B cell (primary cell): ENCODE measurements around the gene DACH1. TPM values are rescaled to one million over a fixed set of nuclear protein-coding genes. Genes with fewer than 3 reads are reported as not detected.

Experiments
- ATAC-seq: fragments of 200-7000 bp; cut with Tn5 transposase; one replicate; pipeline ENCODE4 v1.10.0; 2021; ENCODE audit warnings: low read depth, mild to moderate bottlenecking, moderate number of reproducible peaks, moderate library complexity
- CTCF ChIA-PET: fragments of 350-600 bp; sonication (Branson Sonifier 250); formaldehyde crosslinking; loops from one replicate; lab custom pipeline; 2021; ENCODE audit warnings: antibody characterized with exemption, inconsistent platforms; lab: Charles Lee
- POLR2A ChIA-PET: fragments of 350-600 bp; sonication (Branson Sonifier 250); formaldehyde crosslinking; loops from one replicate; lab custom pipeline; 2021; ENCODE audit warnings: antibody characterized with exemption; lab: Charles Lee
- DNase-seq: peaks from one replicate; pipeline ENCODE4 v3.0.0; 2013
- H2AFZ ChIP-seq: 2 replicates; pipeline ENCODE4 v1.6.1; 2012; ENCODE audit warnings: mild to moderate bottlenecking, low read depth, low read length; ENCODE audit not compliant: insufficient read depth, poor library complexity, severe bottlenecking
- H3K27ac ChIP-seq, 2 donors: 1 replicate in 1 of 2; 2 replicates in 1 of 2; pipeline ENCODE4 v1.5.1; 2012 to 2013; ENCODE audit warnings: low read length in 2 of 2, mild to moderate bottlenecking in 2 of 2, moderate library complexity in 1 of 2
- H3K27me3 ChIP-seq, 4 experiments: fragments of 200-600 bp in 1 of 4; sonication (generic) in 1 of 4; replicated peaks in 1 of 4; 1 replicate in 2 of 4; 2 replicates in 2 of 4; pipeline versions ENCODE4 v1.6.1 to v1.7.0; 2013 to 2016; ENCODE audit warnings: low read length in 3 of 4, mild to moderate bottlenecking in 2 of 4, mixed read lengths in 1 of 4, moderate library complexity in 1 of 4; ENCODE audit not compliant: insufficient read depth in 4 of 4, control insufficient read depth in 3 of 4; ENCODE audit errors: control extremely low read depth in 1 of 4
- H3K36me3 ChIP-seq, 2 experiments: replicated peaks in 1 of 2; 1 replicate in 1 of 2; 2 replicates in 1 of 2; pipeline versions ENCODE4 v1.6.1 to v1.7.1; 2013; ENCODE audit warnings: low read length in 1 of 2; ENCODE audit not compliant: insufficient read depth in 2 of 2, control insufficient read depth in 1 of 2; ENCODE audit errors: control extremely low read depth in 1 of 2, extremely low read depth in 1 of 2
- H3K4me1 ChIP-seq, 2 donors: fragments of 200-600 bp in 1 of 2; sonication (generic) in 1 of 2; 1 replicate in 1 of 2; 2 replicates in 1 of 2; pipeline versions ENCODE4 v1.5.1 to v1.6.1; 2013 to 2017; ENCODE audit warnings: low read length in 2 of 2; ENCODE audit not compliant: control insufficient read depth in 2 of 2, insufficient read depth in 2 of 2
- H3K4me2 ChIP-seq: replicated peaks from 2 replicates; pipeline ENCODE3; 2012; ENCODE audit warnings: mild to moderate bottlenecking, low read depth, low read length; ENCODE audit not compliant: poor library complexity, severe bottlenecking
- H3K4me3 ChIP-seq, 5 experiments: fragments of 200-600 bp in 1 of 5; sonication (generic) in 1 of 5; 1 replicate in 3 of 5; 2 replicates in 2 of 5; pipeline versions ENCODE4 v1.5.1 to v1.7.0; 2011 to 2016; ENCODE audit warnings: low read length in 4 of 5, mild to moderate bottlenecking in 4 of 5, low read depth in 2 of 5, control low read depth in 1 of 5, moderate library complexity in 1 of 5; ENCODE audit not compliant: insufficient read depth in 1 of 5; ENCODE audit errors: control extremely low read depth in 1 of 5, extremely low read depth in 1 of 5
- H3K79me2 ChIP-seq: fragments of 200-600 bp; sonication (generic); one replicate; pipeline ENCODE4 v1.6.0; 2016; ENCODE audit warnings: low read length; ENCODE audit not compliant: control insufficient read depth, insufficient read depth
- H3K9ac ChIP-seq: fragments of 200-600 bp; sonication (generic); 2 replicates; pipeline ENCODE4 v1.6.1; 2017; ENCODE audit warnings: mild to moderate bottlenecking, low read length, moderate library complexity
- H3K9me3 ChIP-seq, 3 donors: one replicate each; pipeline versions ENCODE4 v1.6.1 to v1.7.1; 2013; ENCODE audit warnings: low read length in 2 of 3; ENCODE audit not compliant: control insufficient read depth in 2 of 3, insufficient read depth in 1 of 3; ENCODE audit errors: control extremely low read depth in 1 of 3
- H4K20me1 ChIP-seq: 2 replicates; pipeline ENCODE4 v1.6.0; 2012; ENCODE audit warnings: mild to moderate bottlenecking, low read length; ENCODE audit not compliant: insufficient read depth, control insufficient read depth, poor library complexity, severe bottlenecking
- H3K27ac Mint-ChIP-seq: one replicate; pipeline ENCODE4 v1.8.0; 2021; ENCODE audit warnings: mixed read lengths
- H3K27me3 Mint-ChIP-seq: one replicate; pipeline ENCODE4 v1.8.0; 2021; ENCODE audit warnings: mixed read lengths
- H3K4me1 Mint-ChIP-seq: one replicate; pipeline ENCODE4 v1.8.0; 2021; ENCODE audit warnings: mixed read lengths
- H3K4me3 Mint-ChIP-seq: one replicate; pipeline ENCODE4 v1.8.0; 2021; ENCODE audit warnings: mixed read lengths
- H3K9me3 Mint-ChIP-seq: one replicate; pipeline ENCODE4 v1.8.0; 2022; ENCODE audit warnings: mixed read lengths; ENCODE audit not compliant: insufficient read depth
- EZH2 ChIP-seq: IDR thresholded peaks from 2 replicates; pipeline ENCODE4 v1.6.1; 2012; ENCODE audit warnings: borderline replicate concordance, low read depth, mild to moderate bottlenecking, moderate library complexity, low read length; ENCODE audit not compliant: insufficient read depth, poor library complexity, severe bottlenecking
- WGBS: methylation state at CpG from one replicate; pipeline ENCODE4 v1.1.5; 2013; ENCODE audit warnings: missing lambda C conversion rate; ENCODE audit not compliant: insufficient coverage; 5-methylcytosine and 5-hydroxymethylcytosine counted together
- intact Hi-C: fragments of 100-400 bp; cut with micrococcal nuclease; formaldehyde crosslinking; loops from one replicate; pipeline ENCODE4 v1.10.0; 2022
- polyA plus RNA-seq: library from polyadenylated mRNA; depleted of rRNA; stranded (reverse); fragments of >200 nt; gene quantifications from 2 replicates; pipeline ENCODE4 v1.2.3, GENCODE V29; 2012
- total RNA-seq, 2 donors: library from RNA; stranded (reverse); fragments of 120-200 nt in 1 of 2; gene quantifications; 1 replicate in 1 of 2; 2 replicates in 1 of 2; pipeline versions ENCODE4 v1.2.3 to v1.2.4, GENCODE V29; 2013 to 2022
- TF ChIP-seq, protein P1 (sequence below): fragments of 200-600 bp; IDR thresholded peaks from one replicate; pipeline ENCODE4 v1.8.0; 2022; ENCODE audit warnings: antibody characterized with exemption, mild to moderate bottlenecking

The DACH1 gene
- total and polyA plus RNA-seq, 2 donors (not counting 1 experiment from before 2014, with no cell fraction given): not detected

DNA sequence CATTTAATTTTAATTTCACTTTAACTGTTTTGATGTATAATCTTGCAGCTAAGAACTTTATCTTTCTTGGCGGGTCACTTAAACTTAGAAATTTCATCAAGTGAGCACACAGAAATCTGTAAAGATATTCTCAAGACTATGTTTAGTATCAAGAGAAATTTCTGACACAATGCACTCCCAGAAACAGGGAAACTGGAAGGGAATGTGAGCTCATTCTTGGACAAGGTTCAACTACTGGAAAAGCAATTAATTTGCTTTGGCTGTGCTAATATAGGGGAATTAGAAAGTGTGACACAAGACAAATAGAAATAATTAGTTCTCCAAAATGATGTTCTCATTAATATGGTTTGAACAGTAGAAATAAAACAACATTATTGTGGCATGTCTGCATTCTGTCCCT is 402.3 kb downstream of the DACH1 start:
- ATAC-seq (no peak), DNase-seq (no peak)
- H3K9me3 Mint-ChIP-seq: no peaks in the 10 kb centered on the region
- Histone ChIP-seq H3K79me2 (no peaks in the 10 kb centered on the region), H2AFZ (no peak overlapping the region), H3K9me3 (no peaks in the 10 kb centered on the region), H3K4me3 (no peak overlapping the region), H3K27me3 (no peaks in the 10 kb centered on the region), H3K4me1 (no peaks in the 10 kb centered on the region), H3K36me3 (no peaks in the 10 kb centered on the region), H4K20me1 (no peaks in the 10 kb centered on the region), H3K27ac (no peak overlapping the region), H3K4me2 (no peak overlapping the region), H3K9ac (no peak overlapping the region)
- no peak overlapping the region for H3K4me3 Mint-ChIP-seq
- H3K27me3 Mint-ChIP-seq: no peaks in the 10 kb centered on the region
- TF ChIP-seq, protein P1, sequence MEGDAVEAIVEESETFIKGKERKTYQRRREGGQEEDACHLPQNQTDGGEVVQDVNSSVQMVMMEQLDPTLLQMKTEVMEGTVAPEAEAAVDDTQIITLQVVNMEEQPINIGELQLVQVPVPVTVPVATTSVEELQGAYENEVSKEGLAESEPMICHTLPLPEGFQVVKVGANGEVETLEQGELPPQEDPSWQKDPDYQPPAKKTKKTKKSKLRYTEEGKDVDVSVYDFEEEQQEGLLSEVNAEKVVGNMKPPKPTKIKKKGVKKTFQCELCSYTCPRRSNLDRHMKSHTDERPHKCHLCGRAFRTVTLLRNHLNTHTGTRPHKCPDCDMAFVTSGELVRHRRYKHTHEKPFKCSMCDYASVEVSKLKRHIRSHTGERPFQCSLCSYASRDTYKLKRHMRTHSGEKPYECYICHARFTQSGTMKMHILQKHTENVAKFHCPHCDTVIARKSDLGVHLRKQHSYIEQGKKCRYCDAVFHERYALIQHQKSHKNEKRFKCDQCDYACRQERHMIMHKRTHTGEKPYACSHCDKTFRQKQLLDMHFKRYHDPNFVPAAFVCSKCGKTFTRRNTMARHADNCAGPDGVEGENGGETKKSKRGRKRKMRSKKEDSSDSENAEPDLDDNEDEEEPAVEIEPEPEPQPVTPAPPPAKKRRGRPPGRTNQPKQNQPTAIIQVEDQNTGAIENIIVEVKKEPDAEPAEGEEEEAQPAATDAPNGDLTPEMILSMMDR: no peak
- TF ChIP-seq EZH2: no peak
- H3K4me1 Mint-ChIP-seq: no peaks in the 10 kb centered on the region
- no peak overlapping the region for H3K27ac Mint-ChIP-seq
- intact Hi-C loops: no loop called here
- POLR2A ChIA-PET: no interaction called here
- CTCF ChIA-PET: no interaction called here
- WGBS: no CpG with 5 or more reads among the region's 1 CpG

DNA sequence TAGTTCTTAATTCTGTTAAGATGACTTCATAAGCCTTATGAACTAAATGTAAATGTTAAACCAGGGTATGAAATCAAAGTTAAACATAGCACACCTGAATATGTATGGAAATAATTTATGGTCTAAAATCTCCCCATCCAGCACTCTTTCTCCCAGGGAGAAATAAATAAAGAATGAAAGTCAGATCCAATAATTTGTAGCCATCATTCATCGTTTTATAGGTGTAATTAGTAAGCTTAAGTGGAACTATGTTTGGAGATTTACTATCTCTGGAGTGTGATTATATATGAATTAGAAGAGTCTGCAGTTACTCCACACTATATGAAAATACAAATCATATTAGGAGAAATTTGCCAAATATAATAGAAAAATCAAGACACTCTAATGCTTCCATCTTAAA is 405.1 kb downstream of the DACH1 start:
- Histone ChIP-seq H2AFZ (no peak overlapping the region), H3K27ac (no peak overlapping the region), H3K36me3 (no peaks in the 10 kb centered on the region), H3K79me2 (no peaks in the 10 kb centered on the region), H3K4me3 (no peak overlapping the region), H3K9me3 (no peaks in the 10 kb centered on the region), H3K4me2 (no peak overlapping the region), H3K4me1 (no peaks in the 10 kb centered on the region), H3K9ac (no peak overlapping the region), H3K27me3 (no peaks in the 10 kb centered on the region), H4K20me1 (no peaks in the 10 kb centered on the region)
- DNase-seq (no peak), ATAC-seq (no peak)
- no peak for TF ChIP-seq EZH2
- TF ChIP-seq, protein P1: no peak
- ChIA-PET CTCF (no interaction called here), POLR2A (no interaction called here)
- Mint-ChIP-seq H3K9me3 (no peaks in the 10 kb centered on the region), H3K4me1 (no peaks in the 10 kb centered on the region), H3K4me3 (no peak overlapping the region), H3K27me3 (no peaks in the 10 kb centered on the region), H3K27ac (no peak overlapping the region)
- intact Hi-C loops: no loop called here
- WGBS: no CpG with 5 or more reads among the region's 1 CpG
